BJ (cell line): ENCODE results near the gene PPP1R13L. TPM values are rescaled to one million over a fixed set of nuclear protein-coding genes. Genes with fewer than 3 reads are reported as not detected.

Experiments used
- CTCF ChIA-PET: fragments of 350-600 bp; formaldehyde crosslinking; extraction: SDS; loops from one replicate; lab custom pipeline; 2021; ENCODE audit warnings: antibody characterized with exemption, inconsistent platforms; lab: Yijun Ruan, JAX
- POLR2A ChIA-PET: fragments of 300-600 bp; sonication (Branson Sonifier 250); formaldehyde crosslinking; extraction: SDS; loops from one replicate; lab custom pipeline; 2021; ENCODE audit warnings: antibody characterized with exemption; lab: Charles Lee
- DNase-seq: peaks from one replicate; pipeline ENCODE4 v3.0.0-alpha.2; 2011; ENCODE audit warnings: low read depth
- H3K27me3 ChIP-seq: 2 replicates; pipeline ENCODE4 v1.6.0; 2011; ENCODE audit warnings: low read length; ENCODE audit not compliant: control insufficient read depth, insufficient read depth
- H3K36me3 ChIP-seq: 2 replicates; pipeline ENCODE4 v1.5.1; 2011; ENCODE audit warnings: low read length; ENCODE audit not compliant: control insufficient read depth, insufficient read depth
- H3K4me3 ChIP-seq: 2 replicates; pipeline ENCODE4 v1.5.1; 2011; ENCODE audit warnings: low read depth, mild to moderate bottlenecking, control low read depth, low read length
- polyA plus RNA-seq: library from polyadenylated mRNA; depleted of rRNA; stranded (reverse); fragments of >200 nt; gene quantifications from 2 replicates; pipeline ENCODE4 v1.2.3, GENCODE V29; 2011
- TF ChIP-seq, protein P1 (sequence below): IDR thresholded peaks from 2 replicates; pipeline ENCODE4 v1.5.1; 2011; ENCODE audit warnings: low read depth, mild to moderate bottlenecking, control low read depth, inconsistent platforms, low read length, moderate library complexity; ENCODE audit not compliant: insufficient read depth

PPP1R13L gene
- polyA plus RNA-seq, 1 experiment, result 12.3 TPM

DNA sequence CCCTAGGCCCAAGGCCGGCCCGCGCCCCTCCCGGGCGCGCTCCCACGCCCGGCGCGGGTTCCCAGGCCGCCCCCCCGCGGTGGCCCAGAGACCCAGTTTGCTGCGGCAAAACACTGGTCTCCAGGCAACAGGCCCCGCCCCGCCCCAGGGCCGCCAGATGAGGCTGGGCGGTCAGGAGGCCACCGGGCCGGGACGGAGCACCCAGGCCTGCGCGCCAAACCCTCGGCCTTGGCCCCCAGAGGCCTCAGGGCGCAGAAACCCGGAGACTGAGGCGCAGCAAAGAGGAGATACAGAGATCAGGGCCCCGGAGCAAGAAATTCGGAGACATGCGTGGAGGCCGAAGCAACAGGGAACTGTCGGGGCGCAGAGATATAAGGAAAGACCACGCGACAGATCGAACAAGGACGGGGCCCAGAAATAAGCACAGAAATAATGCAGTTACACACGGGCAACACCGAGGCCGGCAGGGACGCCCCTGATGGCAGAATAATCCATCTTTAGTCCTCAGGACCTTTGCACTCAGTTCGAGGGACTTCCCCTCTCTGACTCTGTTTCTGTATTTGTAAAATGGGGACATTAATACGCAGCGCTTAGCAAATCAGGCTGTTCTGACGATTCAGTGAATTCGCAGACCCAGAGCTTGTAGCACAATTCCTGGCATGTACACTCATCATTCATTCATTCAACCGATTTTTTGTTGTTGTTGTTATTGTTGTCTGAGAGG lies 39.6 kb upstream of the PPP1R13L start:
- ChIA-PET CTCF (interaction anchor here (0.7 to 1.6 kb wide), 5 partner anchors 25 to 71 kb away, joined by 3 to 11 read pairs (median 3); no protein-coding TSS in a partner anchor), POLR2A (no interaction called here)
- DNase-seq, result no peak
- Histone ChIP-seq H3K36me3 (0 out of 2 replicates have a peak, but pooled peaks cover 1% of the 10 kb centered on the region), H3K27me3 (no peaks in the 10 kb centered on the region), H3K4me3 (peak overlapping the region; percentile 25; the same call in 1 of the 2 replicates)
- TF ChIP-seq, protein P1, sequence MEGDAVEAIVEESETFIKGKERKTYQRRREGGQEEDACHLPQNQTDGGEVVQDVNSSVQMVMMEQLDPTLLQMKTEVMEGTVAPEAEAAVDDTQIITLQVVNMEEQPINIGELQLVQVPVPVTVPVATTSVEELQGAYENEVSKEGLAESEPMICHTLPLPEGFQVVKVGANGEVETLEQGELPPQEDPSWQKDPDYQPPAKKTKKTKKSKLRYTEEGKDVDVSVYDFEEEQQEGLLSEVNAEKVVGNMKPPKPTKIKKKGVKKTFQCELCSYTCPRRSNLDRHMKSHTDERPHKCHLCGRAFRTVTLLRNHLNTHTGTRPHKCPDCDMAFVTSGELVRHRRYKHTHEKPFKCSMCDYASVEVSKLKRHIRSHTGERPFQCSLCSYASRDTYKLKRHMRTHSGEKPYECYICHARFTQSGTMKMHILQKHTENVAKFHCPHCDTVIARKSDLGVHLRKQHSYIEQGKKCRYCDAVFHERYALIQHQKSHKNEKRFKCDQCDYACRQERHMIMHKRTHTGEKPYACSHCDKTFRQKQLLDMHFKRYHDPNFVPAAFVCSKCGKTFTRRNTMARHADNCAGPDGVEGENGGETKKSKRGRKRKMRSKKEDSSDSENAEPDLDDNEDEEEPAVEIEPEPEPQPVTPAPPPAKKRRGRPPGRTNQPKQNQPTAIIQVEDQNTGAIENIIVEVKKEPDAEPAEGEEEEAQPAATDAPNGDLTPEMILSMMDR, result no peak

DNA sequence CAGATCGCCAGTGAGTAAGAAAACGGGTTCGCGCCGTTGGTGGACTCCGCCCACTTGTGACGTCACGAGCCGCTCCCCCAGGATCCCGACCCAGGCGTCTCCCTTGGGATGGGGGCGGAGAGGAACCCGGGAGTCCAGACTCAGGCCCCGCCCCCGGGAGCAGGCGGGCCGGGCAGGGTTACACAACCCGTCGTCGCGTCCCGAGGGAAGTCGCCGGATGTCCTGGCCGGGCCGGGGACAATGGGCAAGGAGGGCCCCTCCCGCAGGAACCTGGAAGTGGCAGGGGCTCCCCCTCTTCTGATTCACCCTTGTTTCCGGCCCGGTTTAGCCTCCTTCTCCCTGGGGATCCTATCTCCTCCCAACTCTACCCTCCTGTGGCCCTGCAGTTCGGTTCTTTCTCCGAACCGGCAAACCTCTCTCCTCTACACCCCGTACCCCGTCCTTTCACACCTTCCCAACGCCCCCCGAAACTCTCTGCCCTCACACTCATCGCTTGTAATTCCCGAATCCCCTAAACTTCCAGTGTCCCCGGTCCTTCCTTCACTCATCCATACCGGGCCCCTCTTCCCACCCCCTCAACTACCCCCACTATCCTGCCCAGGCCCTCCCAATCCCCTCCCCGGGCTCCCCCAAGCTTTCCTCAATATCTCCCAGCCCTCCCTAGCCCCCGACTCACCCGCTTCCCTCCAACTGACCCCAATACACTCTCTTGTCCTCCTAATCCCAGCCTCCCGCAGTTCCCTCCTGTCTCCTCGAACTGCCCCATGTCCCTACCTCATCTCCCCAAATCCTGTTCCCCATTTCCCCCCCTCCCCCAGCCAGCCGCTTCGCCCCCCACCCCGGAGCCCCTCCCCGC lies 38.8 kb upstream of the PPP1R13L start:
- CTCF ChIA-PET, result interaction anchor here (0.6 to 0.7 kb wide), 3 partner anchors 29 to 72 kb away, joined by 3 read pairs; no protein-coding TSS in a partner anchor
- DNase-seq, result no peak
- TF ChIP-seq, protein P1, result no peak

DNA sequence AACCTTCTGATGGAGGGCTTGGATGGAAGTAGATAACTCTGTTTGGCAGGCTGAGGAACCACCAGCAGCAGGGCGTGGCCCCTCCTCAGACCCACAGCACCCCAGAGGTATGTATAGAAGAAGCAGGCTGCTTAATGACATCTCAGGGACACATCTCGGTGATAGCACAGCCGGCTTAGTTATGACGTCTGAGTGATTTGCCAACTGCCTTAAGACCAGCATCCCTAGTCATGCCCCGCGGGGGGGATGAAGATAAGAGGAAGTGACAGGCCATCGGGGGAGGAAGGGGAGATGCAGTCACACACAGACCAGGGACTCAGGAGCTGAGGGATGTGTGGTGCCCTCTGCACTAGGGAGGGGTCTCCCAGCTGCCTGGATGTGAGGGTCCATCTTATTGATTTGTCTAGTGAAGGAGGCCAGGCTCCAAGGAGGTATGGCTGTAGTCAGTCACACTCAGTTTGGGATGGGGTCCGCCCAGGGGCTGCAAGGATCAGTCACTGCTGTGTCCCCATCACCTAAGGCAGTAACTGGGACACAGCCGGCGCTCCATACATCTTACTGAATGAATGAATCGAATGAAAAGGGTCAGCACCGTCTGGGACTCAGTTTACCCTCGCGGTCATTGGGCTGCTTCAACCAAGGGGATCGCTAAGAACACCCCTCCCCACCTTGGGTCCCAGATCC lies 38.1 kb upstream of the PPP1R13L start:
- TF ChIP-seq, protein P1, result no peak
- Histone ChIP-seq H3K36me3 (0 out of 2 replicates have a peak, but pooled peaks cover 1% of the 10 kb centered on the region), H3K27me3 (no peaks in the 10 kb centered on the region), H3K4me3 (peak overlapping the region; percentile 51)
- ChIA-PET POLR2A (no interaction called here), CTCF (interaction anchor here (20.3 kb wide), 1 partner anchor 39 kb away, joined by 764 read pairs; no protein-coding TSS in a partner anchor)
- no peak for DNase-seq

More for the DNA sequence above, 38.8 kb upstream of the PPP1R13L start:
- 0 out of 2 replicates have a peak, but pooled peaks cover 1% of the 10 kb centered on the region for H3K36me3 ChIP-seq
- POLR2A ChIA-PET, result no interaction called here
- no peaks in the 10 kb centered on the region for H3K27me3 ChIP-seq
- peak overlapping the region; percentile 51 for H3K4me3 ChIP-seq

DNA sequence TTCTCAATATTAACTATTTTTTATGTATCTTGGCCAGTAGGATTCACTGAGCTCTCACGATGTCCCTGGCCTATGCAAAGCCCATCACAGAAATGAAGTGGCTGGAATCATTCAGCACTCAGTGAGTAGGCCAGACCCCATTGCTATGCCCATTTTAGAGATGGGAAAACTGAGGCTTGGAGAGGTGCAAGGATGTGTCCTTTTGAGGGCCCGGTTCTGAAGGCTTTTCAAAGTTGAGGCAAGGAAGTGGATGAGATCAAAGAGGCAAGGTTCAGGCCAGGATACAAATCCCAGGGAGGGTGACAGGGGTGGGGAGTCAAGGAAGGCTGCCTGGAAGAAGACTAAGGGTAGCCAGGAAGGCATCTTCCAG lies 37.5 kb upstream of the PPP1R13L start:
- POLR2A ChIA-PET, result no interaction called here
- Histone ChIP-seq H3K27me3 (no peaks in the 10 kb centered on the region), H3K36me3 (0 out of 2 replicates have a peak, but pooled peaks cover 1% of the 10 kb centered on the region), H3K4me3 (no peak overlapping the region)
- CTCF ChIA-PET, result interaction anchor here (20.3 kb wide), 1 partner anchor 40 kb away, joined by 764 read pairs; no protein-coding TSS in a partner anchor
- DNase-seq, result no peak
- TF ChIP-seq, protein P1, result no peak
